HG02763 (cell line): Measurements from ENCODE around the gene DOP1B.
"Not testable (repeated sequence)": the region's sequence is repeated elsewhere in the genome, so short reads cannot be mapped to it uniquely, and the experiment has no call there.

Source experiments
- ATAC-seq: cut with Tn5 transposase; IDR thresholded peaks from one replicate; pipeline ENCODE4 v1.9.1; 2021; ENCODE audit warnings: mild to moderate bottlenecking, moderate library complexity; ENCODE audit not compliant: unreplicated experiment

Gene DOP1B

DNA sequence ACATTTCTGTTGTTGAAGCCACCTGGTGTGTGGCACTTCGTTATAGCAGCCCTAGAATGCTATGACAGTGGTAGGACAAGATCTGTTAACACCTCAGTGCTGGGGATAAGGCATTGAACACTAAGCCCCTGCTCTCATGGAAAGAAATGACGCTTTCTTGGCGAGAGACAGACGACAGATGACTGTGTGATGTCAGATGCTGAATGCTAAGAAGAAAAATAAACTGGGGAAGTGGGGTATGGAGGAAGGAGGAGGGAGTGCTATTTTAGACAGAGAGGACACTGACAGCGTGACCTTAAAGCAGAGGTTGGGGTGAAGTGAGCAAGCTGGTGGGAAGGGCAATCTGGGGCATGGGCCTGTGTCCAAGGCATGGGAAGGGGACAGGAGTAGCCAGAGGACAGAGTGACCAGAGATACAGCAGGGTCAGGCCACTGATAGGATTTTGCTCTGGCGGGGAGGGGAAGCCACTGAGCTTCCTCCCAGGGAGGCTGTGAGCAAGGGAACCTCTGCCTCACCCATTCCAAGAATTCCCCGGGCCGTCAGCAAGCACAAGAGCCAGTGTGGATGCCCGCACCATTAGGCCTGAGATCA is 15.2 kb downstream of the DOP1B start:
- no peak for ATAC-seq

DNA sequence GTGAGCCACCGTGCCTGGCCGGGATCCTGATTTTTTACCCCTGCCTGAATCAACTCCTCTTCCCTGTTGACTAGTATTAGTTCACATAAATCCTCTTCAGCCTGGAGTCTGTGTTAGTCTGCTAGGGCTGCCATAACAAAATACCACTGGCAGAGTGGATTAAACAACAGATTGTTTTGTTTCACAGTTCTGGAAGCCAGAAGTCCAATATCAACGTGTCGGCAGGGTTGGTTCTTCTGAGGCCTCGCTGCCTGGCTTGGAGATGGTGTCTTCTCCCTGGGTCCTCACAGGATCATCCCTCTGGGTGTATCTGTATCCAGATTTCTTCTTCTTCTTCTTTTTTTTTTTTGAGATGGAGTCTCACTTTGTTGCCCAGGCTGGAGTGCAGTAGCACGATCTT is 18.2 kb downstream of the DOP1B start:
- no peak for ATAC-seq

DNA sequence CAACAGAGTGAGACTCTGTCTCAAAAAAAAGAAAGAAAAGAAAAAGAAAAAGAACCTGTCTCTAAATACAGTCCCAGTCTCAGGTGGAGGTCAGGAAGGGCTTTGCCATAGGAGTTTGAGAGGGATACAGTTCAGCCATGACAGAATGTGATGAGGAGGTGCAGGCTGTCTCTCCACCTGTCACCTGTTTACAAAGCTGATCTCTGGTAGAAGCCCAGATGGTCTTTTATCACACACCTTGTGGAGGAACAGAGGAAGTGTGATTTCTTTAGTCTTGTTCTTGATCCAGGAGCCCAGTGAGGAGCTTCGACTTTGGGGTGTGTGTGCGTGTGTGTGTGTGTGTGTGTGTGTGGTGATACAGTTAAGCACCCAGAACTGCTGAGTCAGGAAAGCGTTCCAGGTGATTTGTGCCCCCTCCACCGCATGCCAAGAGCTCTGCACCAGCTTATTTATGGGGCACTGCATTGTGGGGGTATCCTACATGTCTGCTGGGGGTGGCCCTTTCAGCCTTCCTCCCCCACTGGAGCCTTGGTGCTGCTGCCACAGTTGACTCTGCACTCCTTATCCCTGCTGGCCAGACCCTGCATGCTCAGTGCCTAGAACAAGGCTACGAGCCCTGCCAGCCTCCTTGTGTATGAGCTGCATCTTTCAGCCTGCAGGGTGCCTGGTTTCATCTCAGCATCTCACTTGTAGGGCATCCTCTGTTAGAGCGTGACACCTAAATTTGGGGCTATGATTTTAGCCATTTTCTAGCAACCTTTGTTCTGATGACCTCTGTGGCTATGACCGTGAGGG is 19.3 kb downstream of the DOP1B start:
- no peak for ATAC-seq

DNA sequence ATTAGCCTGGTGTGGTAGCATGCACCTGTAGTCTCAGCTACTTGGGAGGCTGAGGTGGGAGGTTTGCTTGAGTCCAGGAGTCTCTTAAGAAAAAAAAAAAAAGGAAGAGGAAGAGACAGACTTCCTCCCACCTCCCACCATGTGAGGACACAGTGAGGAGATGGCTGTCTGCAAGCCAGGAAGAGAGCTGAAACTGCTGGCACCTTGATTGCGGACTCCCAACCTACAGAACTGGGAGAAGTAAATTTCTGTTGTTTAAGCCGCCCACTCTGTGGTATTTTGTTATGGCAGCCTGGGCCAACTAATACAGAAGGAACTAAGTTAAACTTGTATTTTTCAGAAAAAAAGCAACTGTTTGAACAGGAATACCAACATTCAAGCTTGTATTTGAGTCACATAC is 21.7 kb downstream of the DOP1B start:
- no peak for ATAC-seq

DNA sequence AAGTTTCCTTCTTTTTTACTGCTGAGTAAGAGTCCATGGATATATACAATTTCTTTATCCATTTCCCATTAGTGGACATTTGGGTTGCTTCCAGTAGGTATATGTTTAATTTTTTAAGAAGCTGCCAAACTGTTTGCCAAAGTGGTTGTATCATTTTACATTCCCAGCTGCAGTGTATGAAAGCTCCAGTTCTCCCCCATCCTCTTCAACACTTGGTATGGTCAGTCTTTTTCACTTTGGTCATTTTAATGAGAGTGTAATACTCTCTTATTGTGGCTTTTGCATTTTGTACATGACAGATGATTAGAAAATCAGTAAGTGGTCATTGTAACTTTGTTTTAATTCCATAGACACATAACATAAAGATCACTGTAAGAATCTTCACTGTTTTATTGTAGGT is 22.5 kb downstream of the DOP1B start:
- ATAC-seq, result no peak

DNA sequence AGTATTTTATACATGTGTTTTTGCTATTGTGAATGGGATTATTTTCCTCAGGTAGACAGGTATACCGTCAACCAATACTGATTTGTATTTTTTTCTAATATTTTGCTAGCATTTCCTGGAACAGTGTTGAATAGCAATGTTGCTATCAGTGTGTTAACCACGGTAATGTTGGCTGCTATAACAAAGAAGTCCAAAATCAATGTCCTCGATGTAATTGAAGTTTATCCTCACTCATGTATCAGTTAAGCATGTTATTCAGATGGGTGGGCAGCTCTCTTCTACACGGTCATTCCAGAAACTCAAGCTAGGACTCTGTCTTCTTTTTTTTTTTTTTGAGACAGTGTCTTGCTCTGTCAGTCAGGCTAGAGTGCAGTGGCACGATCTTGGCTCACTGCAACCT is 24.3 kb downstream of the DOP1B start:
- no peak for ATAC-seq

DNA sequence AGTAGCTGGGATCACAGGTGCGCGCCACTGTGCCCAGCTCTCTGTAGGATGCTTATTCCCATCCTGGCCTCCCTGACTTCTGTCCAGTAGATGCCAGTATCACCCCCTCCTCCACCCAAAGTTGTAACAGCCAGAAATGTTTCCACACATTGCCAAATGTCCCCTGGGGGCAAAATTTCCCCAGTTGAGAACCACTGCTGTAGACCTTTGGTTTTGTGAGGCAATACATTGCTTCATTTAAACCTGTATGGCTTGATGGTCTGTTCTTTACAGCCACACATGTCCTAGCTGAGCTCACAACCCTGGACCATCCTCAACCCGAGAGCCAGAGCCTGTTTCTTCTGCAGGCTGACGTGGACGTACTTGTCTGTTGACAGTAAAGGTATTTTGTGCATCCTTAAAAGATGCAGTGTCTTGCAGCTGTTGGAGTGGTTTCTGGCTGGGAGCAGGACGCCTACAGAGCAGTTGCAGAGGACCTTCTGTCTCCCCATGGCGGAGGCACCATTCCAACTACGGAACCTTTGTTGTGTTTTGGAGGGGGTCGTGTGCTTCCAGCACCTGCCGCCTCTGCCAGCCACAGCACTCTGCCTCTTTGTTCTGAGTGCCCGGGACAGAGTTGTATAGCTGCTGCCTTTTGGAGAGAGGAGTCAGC is 26.6 kb downstream of the DOP1B start:
- ATAC-seq, result no peak

DNA sequence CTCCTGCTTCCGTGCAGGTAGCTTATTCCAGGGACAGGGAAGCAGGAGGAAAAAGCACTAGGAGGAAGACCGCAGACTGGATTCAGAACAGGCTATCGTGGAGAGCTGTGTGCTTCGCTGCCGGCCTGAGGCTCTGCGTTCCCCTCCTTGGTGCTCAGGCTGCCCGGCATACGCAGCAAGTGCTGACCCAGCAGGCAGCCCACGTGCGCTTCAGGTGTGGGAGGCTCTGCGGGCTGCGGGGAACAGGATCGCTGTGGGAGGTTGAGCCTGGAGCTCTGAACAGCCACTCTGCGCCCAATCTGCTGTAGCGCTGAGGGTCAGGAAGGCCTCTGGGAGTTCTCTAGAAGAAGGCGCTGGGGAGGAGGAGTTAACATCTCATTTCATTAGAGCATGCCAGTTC is 27.9 kb downstream of the DOP1B start:
- ATAC-seq, result no peak

DNA sequence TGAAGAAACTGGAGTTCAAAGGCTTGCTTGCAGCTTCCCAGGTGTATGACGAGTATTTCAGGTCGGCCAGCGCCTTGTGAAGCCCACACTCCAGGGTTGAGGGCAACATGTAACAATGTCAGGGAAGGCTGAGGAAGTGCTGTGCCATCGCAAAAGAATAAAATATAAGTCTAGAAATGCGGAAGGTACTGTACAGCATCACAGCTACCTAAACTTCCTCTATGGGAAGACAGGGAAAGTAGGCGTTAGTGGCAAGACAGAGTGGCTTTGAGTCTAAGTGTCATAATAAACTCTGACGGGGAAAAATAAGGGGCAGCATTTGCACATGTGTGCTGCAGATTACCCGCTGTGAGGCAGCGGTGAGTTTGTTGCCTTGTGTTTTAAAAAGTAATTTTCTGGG is 28.9 kb downstream of the DOP1B start:
- no peak for ATAC-seq

DNA sequence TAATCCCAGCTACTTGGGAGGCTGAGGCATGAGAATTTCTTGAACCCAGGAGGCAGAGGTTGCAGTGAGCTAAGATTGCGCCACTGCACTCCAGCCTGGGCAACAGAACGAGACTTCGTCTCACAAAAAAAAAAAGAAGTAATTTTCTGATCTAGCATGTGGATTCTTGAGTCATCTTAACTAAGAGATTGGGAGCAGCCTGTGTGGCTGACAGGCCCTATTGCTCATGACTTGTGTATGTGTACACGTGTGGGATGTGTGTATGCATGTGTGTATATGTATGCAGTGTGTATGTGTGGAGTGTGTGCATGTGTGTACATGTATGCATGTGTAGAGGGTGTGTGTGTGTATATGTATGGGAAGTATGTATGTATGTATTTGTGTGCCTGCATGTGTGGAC is 29.5 kb downstream of the DOP1B start:
- ATAC-seq, result no peak

DNA sequence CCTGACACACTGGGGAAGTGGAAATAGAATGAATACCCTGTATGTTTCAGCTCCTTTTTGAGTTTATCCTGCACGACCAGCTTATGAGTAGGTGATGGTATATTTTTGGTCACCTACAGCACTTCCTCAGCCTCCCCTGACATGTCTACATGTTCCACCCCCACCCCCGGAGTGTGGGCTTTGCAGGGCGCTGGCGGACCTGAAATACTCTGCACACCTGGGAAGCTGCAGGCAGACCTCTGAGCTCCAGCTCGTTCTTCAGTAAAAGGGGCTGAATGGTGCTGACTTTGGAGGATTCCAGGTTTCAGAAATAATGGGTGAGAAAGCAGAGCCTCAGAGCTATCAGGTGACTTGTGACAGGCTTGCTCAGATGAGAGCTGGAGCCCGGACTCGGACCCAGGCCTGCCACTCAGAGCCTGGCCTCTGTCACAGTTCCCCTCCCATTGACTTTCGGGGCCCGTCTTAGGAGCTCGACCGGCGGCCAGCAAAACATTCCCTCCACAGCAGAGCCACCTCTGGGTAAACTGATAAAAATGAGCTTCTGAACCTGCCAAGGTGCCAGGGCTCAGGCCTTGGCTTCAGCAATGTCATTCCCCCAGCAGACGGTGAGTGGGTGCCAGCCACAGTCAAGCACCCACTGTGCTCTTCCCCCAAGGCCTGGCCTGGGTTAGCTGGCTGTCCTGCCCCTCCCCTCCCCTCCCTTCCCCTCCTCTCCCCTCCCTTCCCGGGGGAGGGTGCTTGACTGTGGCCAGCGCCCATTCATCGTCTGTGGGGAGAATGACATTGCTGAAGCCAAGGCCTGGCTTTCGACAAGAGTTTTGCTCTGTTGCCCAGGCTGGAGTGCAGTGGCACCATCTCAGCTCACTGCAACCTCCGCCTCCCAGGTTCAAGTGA is 30.1 kb downstream of the DOP1B start:
- no peak for ATAC-seq

DNA sequence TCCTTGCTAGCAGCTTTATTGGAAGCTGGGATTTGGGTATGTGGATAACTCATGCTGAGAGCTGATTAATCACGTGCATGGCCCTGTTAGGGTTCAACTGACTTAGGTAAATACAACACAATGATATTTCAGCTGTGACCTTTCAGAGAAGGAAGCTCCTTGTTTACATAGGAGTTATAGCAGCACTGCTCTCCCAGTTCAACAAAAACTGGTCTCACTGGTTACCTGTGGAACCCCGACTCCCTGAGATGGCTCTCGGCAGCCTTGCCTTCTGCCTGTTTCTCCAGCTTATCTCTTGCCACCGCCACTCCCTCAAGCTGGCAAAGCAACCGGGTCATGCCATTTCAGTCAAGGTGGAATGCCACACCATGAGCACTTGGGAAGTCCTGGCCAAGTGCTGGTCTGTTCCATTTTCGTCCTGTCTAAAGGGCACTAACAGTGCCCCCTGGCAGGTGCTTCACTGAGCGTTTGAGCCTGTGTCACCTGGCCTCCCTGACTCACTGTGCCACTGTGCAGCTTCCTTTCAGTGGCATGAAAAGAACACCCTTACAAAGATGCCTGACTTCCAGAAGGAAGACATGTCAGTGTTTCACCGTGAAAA is 31.6 kb downstream of the DOP1B start:
- no peak for ATAC-seq

DNA sequence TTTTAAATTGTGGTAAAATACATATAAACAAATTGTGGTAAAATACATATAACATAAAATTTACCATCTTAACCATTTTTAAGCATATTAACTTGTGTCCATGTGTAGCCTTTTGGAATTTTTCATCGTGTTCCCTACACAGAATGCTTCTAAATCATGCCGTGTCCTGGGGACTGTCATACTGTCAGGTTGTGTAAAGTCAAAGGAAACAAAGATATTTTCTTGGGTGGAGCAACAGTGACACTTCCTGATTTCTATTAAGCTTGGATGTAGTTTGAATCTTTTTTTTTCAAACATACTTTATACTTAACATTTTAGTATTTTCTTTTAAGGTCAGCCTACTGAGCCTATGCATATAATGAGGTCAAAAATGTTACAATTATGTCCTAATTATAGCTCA is 32.3 kb downstream of the DOP1B start:
- no peak for ATAC-seq

DNA sequence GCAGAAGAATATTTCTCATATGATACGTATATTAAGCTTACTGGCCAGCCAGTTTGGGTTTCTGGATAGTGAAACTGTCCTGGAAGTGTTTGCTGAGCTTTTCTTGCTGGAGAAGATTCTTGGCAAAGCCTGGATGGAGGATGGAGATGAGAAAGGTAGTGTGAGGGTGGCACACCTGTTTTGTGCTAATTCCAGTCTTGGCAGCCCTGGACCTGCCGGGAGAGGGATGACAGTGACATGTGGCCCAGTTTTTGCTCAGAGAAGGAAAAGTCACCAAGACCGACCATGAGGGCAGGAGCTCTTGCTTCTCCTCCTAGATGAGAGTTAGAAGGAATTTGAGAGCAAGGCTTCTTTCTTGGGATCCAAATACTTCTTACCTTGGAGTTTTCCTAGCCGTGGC is 34.1 kb downstream of the DOP1B start:
- ATAC-seq, result no peak

DNA sequence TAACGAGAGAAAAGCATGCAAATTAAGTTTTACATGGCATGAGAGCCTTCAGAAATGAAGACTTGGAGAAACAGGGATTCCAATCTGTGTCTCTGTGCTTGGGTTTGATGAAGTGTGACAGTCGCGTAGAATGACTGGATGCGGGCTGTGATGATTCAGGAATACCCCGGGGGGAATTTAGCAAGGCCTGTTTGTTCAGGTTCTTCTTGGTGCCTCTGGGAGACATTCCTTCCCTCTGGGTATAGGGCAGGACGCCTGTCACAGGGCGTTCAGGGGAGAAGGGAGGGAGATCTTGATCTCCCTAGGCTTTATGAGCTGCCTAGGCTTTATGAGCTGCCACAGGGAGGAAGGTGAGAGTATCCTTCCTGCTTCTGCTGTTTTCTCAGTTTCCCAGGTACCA is 36.6 kb downstream of the DOP1B start:
- no peak for ATAC-seq

DNA sequence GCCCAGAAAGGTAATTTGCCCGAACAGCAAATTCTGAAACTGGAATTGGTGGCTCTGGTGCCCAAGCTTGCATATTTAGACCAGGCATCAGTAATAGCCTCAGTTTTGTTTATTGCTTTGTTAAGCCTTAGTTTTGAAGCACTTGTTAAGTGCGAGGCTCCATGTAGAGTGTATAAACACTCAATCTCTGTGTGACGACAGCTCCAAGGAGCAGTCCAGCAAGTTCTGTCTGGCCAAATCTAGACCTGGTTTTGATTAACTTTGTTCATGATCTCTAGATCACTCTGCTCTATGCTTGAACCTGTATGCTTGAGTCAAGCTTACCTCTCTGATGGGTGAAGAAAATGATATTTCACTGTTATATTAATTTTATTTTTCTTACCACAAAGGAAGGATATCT is 37.4 kb downstream of the DOP1B start:
- ATAC-seq, result no peak

DNA sequence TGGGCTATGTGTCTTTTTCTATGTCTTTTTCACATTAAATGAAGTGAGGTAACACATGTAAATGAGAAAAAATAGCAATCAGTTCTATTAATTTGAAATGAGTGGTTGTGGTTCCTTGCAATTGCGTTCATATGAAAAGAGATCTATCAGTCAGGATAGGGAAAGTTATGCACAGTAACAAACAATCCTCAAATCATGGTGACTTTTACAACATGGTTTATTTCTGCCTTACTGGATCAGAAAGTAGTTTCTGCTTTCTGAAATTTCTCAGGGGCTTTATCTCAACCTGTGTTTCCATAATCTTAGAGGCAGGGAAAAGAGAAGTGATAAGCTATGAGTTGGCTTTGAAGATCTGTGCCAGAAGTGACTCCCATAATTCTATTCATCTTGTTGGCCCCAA is 39.0 kb downstream of the DOP1B start:
- no peak for ATAC-seq

DNA sequence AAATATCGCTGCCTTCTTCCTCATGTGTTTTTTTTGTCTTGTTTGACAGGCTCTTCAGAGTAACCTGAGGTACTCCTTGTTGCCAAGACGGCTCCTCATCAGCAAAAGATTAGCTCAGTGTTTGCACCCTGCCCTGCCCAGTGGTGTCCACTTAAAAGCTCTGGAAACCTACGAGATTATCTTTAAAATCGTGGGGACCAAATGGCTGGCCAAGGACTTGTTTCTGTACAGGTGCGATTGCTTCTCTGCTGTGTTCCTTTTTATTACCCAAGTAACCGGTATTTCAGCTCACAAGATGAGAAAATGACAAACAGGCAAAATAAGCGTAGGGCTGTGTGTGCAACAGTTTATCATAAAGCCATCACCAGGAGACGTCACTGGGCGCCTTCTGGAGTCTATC is 42.4 kb downstream of the DOP1B start:
- ATAC-seq, result no peak

DNA sequence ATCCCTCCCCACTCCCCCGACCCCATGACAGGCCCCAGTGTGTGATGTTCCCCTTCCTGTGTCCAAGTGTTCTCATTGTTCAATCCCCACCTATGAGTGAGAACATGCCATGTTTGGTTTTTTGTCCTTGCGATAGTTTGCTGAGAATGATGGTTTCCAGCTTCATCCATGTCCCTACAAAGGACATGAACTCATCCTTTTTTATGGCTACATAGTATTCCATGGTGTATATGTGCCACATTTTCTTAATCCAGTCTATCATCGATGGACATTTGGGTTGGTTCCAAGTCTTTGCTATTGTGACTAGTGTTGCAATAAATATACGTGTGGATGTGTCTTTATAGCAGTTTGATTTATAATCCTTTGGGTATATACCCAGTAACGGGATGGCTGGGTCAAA is 43.0 kb downstream of the DOP1B start:
- ATAC-seq, result not testable (repeated sequence)

DNA sequence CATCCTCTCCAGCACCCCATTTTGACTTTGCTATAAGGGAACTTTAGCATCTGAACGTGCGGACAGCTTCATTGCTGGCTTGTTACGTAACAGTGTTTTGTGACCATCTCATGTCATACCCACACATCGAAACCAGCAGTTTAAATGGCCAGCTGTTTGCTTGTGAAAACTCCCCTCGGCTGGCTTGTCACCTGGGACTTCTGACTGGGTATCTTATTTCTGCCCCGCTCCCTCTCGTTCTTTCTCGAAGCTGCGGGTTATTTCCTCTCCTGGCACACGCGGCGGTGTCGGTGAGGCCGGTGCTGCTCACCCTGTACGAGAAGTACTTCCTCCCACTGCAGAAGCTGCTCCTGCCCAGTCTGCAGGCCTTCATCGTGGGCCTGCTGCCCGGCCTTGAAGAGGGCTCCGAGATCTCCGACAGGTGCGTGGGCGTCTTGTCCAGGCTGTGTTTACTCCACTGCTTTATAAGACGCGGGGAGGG is 43.5 kb downstream of the DOP1B start:
- no peak for ATAC-seq
